HG03175 (cell line): ENCODE results near the gene RARRES2.

Experiments used
- ATAC-seq: cut with Tn5 transposase; IDR thresholded peaks from one replicate; pipeline ENCODE4 v1.9.1; 2021; ENCODE audit warnings: mild to moderate bottlenecking, moderate library complexity; ENCODE audit not compliant: unreplicated experiment

The RARRES2 gene

GRCh38 chr7:150377196-150377595 lies 35.8 kb upstream of the RARRES2 start:
- no peak for ATAC-seq

GRCh38 chr7:150376560-150376959 lies 35.1 kb upstream of the RARRES2 start:
- ATAC-seq, result no peak

GRCh38 chr7:150375662-150376521 lies 34.5 kb upstream of the RARRES2 start:
- ATAC-seq, result no peak

- no peak for ATAC-seq
These were observed 33.0 kb upstream of the RARRES2 start for GRCh38 chr7:150374472-150374871.

GRCh38 chr7:150374026-150374425 lies 32.6 kb upstream of the RARRES2 start:
- no peak for ATAC-seq

GRCh38 chr7:150373049-150373801 lies 31.8 kb upstream of the RARRES2 start:
- no peak for ATAC-seq

- no peak for ATAC-seq
These were observed 31.0 kb upstream of the RARRES2 start for GRCh38 chr7:150372271-150373048.

- no peak for ATAC-seq
These were observed 30.5 kb upstream of the RARRES2 start for GRCh38 chr7:150371996-150372270.

- no peak for ATAC-seq
These were observed 29.9 kb upstream of the RARRES2 start for GRCh38 chr7:150371131-150371995.

- ATAC-seq, result no peak
These were observed 29.2 kb upstream of the RARRES2 start for GRCh38 chr7:150370612-150371071.

GRCh38 chr7:150369748-150370501 lies 28.5 kb upstream of the RARRES2 start:
- no peak for ATAC-seq

- peak; percentile 51 for ATAC-seq
These were observed 27.7 kb upstream of the RARRES2 start for GRCh38 chr7:150368884-150369747.

GRCh38 chr7:150368096-150368883 lies 26.9 kb upstream of the RARRES2 start, which contains the start of gene REPIN1:
TSS of gene REPIN1 (plus strand) at chr7:150368822. CDS start at chr7:150369712, 890 bp downstream.
- peak; percentile 56 for ATAC-seq

- no peak for ATAC-seq
These were observed 26.3 kb upstream of the RARRES2 start for GRCh38 chr7:150367677-150368095.

GRCh38 chr7:150365673-150366398 lies 24.4 kb upstream of the RARRES2 start:
- ATAC-seq, result no peak

- ATAC-seq, result no peak
These were observed 23.8 kb upstream of the RARRES2 start for GRCh38 chr7:150365194-150365593.

- ATAC-seq, result peak; percentile 29
These were observed 22.4 kb upstream of the RARRES2 start for GRCh38 chr7:150363872-150364271.
